Activated T-cell treated with anti-CD3 and anti-CD28 coated beads, Interleukin-2, amount 50 U/mL, for 4 hours (primary cell): ENCODE data around the gene COL19A1. TPM values are rescaled to one million over a fixed set of nuclear protein-coding genes. Genes with fewer than 3 reads are reported as not detected.
"Not testable (repeated sequence)": the region's sequence is repeated elsewhere in the genome, so short reads cannot be mapped to it uniquely, and the experiment has no call there.

Experiments
- ATAC-seq, 2 donors: fragments of 200-7000 bp; cut with Tn5 transposase; one replicate each; pipeline ENCODE4 v1.10.0; 2021
- DNase-seq: peaks from one replicate; pipeline ENCODE4 v3.0.0-alpha.2; 2020
- H3K27me3 Mint-ChIP-seq: one replicate; pipeline ENCODE4 v1.8.0; 2021; ENCODE audit warnings: low read depth, mixed read lengths
- H3K36me3 Mint-ChIP-seq: one replicate; pipeline ENCODE4 v1.8.0; 2022; ENCODE audit warnings: mixed read lengths; ENCODE audit not compliant: insufficient read depth
- H3K4me1 Mint-ChIP-seq: one replicate; pipeline ENCODE4 v1.8.0; 2021; ENCODE audit warnings: low read depth, mixed read lengths
- H3K4me3 Mint-ChIP-seq: one replicate; pipeline ENCODE4 v1.8.0; 2021; ENCODE audit warnings: mild to moderate bottlenecking, moderate library complexity, mixed read lengths
- H3K9me3 Mint-ChIP-seq: one replicate; pipeline ENCODE4 v1.8.0; 2021; ENCODE audit warnings: mixed read lengths
- total RNA-seq, 3 donors: library from RNA; stranded (reverse); gene quantifications; one replicate each; pipeline ENCODE4 v1.2.1, GENCODE V29; 2021

The COL19A1 gene
- total RNA-seq, 3 donors from 2014 or later: 0.05 to 0.35 TPM; not detected in 1

DNA sequence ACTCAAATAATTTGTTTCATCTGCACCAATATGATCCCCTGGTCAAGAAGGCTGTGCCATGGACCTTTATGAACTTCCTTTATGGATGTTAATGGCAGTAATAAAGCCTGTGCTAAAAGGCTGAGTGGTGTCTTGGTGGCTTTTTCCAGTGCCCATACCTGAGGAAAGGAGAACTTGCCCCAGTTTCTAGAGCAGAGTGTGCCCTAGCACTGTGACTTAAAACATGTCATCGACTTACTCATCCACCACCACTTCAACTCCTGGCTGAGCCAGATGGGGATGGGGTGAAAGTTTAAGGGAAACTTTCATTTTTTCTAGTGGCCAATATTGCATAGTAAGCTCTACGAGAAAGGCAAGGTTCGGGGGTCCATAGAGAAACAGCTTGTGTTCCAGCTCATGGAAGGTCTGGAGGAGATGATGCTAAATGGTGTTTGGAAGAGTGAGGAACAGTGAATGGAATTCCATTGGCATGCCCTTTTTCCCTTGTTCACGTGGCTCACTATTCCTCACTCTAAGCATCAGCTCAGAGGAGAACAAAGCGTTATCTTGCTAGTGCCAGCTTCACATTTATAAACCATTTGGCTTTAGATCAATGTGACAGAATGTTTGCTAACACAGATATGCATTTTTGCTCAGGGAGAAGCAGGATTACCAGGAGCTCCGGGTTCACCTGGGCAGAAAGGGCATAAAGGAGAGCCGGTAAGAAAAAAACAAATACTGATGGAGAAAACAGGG lies 71.2 kb downstream of the COL19A1 start:
- ATAC-seq (no peak), DNase-seq (no peak)
- H3K27me3 Mint-ChIP-seq: peaks cover 5% of the 10 kb centered on the region
- no peaks in the 10 kb centered on the region for H3K4me1 Mint-ChIP-seq
- H3K36me3 Mint-ChIP-seq: no peaks in the 10 kb centered on the region
- no peak overlapping the region for H3K4me3 Mint-ChIP-seq
- no peaks in the 10 kb centered on the region for H3K9me3 Mint-ChIP-seq

GRCh38 chr6:69942485-69942884 lies 76.1 kb downstream of the COL19A1 start:
- DNase-seq: no peak
- Mint-ChIP-seq H3K27me3 (peaks cover 23% of the 10 kb centered on the region), H3K36me3 (no peaks in the 10 kb centered on the region), H3K4me1 (no peaks in the 10 kb centered on the region), H3K9me3 (no peaks in the 10 kb centered on the region), H3K4me3 (no peak overlapping the region)
- no peak for ATAC-seq

DNA sequence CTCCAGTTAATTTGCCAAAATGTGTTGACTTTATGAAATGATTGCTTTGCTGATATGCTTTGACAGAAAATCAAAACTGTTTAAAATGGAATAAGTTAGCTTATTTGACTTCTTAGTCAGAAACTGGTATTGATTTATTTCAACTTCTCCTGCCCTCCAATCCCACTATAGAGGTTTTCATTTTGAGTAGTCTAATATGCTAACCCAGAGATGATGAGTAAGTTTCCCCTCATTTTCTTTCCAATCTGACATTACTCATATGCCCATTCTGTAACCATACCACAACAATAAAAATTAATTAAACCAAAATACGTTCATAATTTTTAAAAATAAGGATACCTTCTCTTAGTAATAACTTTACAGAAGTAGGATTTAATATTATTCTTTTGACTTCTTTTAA lies 78.8 kb downstream of the COL19A1 start:
- Mint-ChIP-seq H3K4me1 (no peaks in the 10 kb centered on the region), H3K36me3 (no peaks in the 10 kb centered on the region), H3K4me3 (no peak overlapping the region), H3K9me3 (no peaks in the 10 kb centered on the region), H3K27me3 (peaks cover 25% of the 10 kb centered on the region)
- DNase-seq: no peak
- no peak for ATAC-seq

DNA sequence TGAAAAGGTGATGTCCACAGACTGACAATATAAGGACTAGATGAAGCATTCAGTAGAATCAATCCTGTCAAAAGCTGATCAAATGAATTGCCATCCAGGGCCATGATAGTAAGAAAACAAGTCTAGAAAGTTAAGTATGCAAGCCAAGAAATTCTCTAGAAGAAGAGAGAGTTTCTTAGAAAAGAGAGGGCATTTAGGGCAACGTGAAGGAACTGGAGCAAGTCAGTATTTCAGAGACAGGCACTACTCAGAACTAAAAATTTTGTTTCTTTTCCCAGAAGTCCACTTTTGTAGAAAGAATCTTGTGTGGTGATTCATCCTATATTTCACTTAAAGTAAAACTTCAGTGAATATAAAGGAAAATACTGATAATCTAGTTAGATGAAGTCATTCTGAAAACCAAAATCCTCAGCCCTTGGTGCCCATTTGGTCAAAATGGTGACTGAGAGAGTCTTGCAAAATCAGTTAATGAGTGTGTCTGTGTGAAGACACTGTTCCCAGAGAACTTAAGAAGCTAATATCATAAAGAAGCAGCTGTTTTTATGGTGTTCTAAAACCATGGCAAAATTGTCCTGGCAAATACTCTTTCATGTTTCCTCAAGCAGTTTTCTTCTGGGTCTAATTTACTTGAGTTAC lies 82.2 kb downstream of the COL19A1 start:
- no peak for DNase-seq
- no peak for ATAC-seq
- Mint-ChIP-seq H3K4me3 (no peak overlapping the region), H3K27me3 (peaks cover 17% of the 10 kb centered on the region), H3K4me1 (no peaks in the 10 kb centered on the region), H3K9me3 (no peaks in the 10 kb centered on the region), H3K36me3 (no peaks in the 10 kb centered on the region)

DNA sequence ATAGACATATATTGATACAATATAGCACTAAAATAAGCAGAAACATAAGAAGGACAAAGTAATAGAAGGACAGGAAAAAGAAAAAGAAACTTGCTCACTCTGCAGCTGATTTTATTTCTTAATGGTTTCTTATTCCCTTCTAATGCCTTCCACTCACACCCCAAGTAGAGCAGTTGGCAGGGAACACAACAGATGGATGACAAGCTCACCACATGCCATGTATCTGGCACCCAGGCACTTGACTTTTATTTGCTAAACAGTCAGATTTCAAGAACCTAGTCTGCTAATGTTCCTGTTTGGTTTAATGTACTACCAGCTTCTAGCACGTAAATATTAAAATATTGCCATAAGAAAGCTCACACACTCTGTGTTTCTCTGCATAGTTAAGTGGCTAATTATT lies 87.1 kb downstream of the COL19A1 start:
- H3K4me3 Mint-ChIP-seq: no peak overlapping the region
- H3K36me3 Mint-ChIP-seq: no peaks in the 10 kb centered on the region
- DNase-seq (no peak), ATAC-seq (no peak)
- peaks cover 7% of the 10 kb centered on the region for H3K27me3 Mint-ChIP-seq
- H3K9me3 Mint-ChIP-seq: no peaks in the 10 kb centered on the region
- H3K4me1 Mint-ChIP-seq: no peaks in the 10 kb centered on the region

GRCh38 chr6:69954733-69955132 lies 88.4 kb downstream of the COL19A1 start:
- ATAC-seq (no peak), DNase-seq (no peak)
- Mint-ChIP-seq H3K27me3 (peaks cover 4% of the 10 kb centered on the region), H3K4me3 (no peak overlapping the region), H3K36me3 (no peaks in the 10 kb centered on the region), H3K4me1 (no peaks in the 10 kb centered on the region), H3K9me3 (no peaks in the 10 kb centered on the region)

DNA sequence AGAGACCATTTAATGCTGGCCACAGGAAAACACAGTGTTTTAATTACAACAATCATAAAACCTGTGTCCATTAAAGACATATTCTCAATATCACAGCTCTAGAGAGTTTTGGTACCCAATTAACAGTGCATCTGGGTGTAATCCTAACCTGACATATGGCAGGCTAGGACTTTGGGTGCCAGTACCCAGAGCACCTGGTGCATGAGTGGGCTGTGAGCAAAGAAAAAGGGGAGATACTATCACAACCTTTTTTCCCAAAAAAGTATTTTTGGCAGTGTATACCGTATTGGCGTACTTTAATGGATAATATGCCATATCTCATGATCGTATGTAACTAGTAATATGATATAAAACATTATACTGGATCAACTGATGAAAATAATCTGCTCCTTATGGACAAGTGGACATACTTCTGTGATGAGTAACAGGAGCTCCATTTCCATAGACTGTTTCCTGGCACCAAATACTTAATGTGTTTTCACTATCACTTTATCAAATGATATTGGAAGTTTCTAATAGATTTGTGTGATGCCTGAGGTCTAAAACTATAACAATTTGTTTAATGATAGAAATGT lies 91.7 kb downstream of the COL19A1 start:
- H3K4me1 Mint-ChIP-seq: no peaks in the 10 kb centered on the region
- DNase-seq (no peak), ATAC-seq (no peak)
- H3K36me3 Mint-ChIP-seq: no peaks in the 10 kb centered on the region
- no peaks in the 10 kb centered on the region for H3K9me3 Mint-ChIP-seq
- H3K27me3 Mint-ChIP-seq: peaks cover 4% of the 10 kb centered on the region
- no peak overlapping the region for H3K4me3 Mint-ChIP-seq

DNA sequence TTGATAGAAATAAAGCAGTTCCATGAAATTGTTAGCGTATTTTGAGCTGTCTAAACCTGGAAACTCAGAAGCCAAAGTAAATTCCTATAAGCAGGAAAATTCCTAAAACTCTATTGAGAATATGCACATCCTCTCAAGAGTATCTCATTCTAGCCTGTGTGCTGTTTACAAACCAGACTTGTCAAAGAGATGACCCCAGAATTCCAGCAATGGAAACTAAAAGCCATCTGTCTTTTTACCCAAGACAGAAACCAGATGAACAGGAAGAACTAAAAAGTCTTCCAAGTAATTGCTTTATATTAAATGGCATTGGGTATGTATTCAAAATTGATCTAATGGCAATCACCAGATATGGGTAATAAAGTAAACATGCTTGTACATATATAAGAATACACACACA lies 92.6 kb downstream of the COL19A1 start:
- Mint-ChIP-seq H3K4me1 (no peaks in the 10 kb centered on the region), H3K4me3 (no peak overlapping the region), H3K27me3 (peaks cover 4% of the 10 kb centered on the region), H3K9me3 (no peaks in the 10 kb centered on the region), H3K36me3 (no peaks in the 10 kb centered on the region)
- ATAC-seq (no peak), DNase-seq (no peak)

GRCh38 chr6:69965974-69966373 lies 99.6 kb downstream of the COL19A1 start:
- H3K27me3 Mint-ChIP-seq, H3K4me3 Mint-ChIP-seq, H3K36me3 Mint-ChIP-seq, H3K4me1 Mint-ChIP-seq, H3K9me3 Mint-ChIP-seq, ATAC-seq, DNase-seq: not testable (repeated sequence)

GRCh38 chr6:69973138-69973537 lies 106.8 kb downstream of the COL19A1 start:
- ATAC-seq (no peak), DNase-seq (no peak)
- no peaks in the 10 kb centered on the region for H3K36me3 Mint-ChIP-seq
- no peaks in the 10 kb centered on the region for H3K4me1 Mint-ChIP-seq
- H3K9me3 Mint-ChIP-seq: no peaks in the 10 kb centered on the region
- no peak overlapping the region for H3K4me3 Mint-ChIP-seq
- peaks cover 5% of the 10 kb centered on the region for H3K27me3 Mint-ChIP-seq

- DNase-seq: no peak
- Mint-ChIP-seq H3K36me3 (no peaks in the 10 kb centered on the region), H3K27me3 (peaks cover 5% of the 10 kb centered on the region), H3K9me3 (no peaks in the 10 kb centered on the region), H3K4me1 (no peaks in the 10 kb centered on the region), H3K4me3 (no peak overlapping the region)
- ATAC-seq: no peak
These were observed 107.4 kb downstream of the COL19A1 start for GRCh38 chr6:69973763-69974162.

DNA sequence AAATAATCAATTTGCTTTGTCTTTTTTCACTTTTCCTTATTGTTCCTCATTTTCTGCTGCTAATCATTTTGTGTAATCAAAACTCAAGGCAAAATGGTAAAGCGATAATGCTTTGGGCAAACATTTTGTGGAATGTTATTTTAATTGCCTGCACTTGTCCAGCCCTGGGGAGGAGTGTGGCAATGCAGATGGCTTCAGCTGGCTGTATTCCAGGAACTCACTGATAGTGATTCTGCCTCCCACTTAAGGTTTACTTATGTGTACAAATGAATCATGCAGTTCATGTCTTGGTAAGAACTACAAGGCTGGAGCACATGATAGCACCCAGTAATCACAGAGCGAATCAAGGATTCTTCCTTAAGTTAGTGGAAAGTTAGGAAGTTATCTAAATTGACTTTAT lies 107.8 kb downstream of the COL19A1 start:
- Mint-ChIP-seq H3K9me3 (no peaks in the 10 kb centered on the region), H3K27me3 (peaks cover 5% of the 10 kb centered on the region), H3K4me3 (no peak overlapping the region), H3K4me1 (no peaks in the 10 kb centered on the region), H3K36me3 (no peaks in the 10 kb centered on the region)
- DNase-seq: no peak
- ATAC-seq: no peak

DNA sequence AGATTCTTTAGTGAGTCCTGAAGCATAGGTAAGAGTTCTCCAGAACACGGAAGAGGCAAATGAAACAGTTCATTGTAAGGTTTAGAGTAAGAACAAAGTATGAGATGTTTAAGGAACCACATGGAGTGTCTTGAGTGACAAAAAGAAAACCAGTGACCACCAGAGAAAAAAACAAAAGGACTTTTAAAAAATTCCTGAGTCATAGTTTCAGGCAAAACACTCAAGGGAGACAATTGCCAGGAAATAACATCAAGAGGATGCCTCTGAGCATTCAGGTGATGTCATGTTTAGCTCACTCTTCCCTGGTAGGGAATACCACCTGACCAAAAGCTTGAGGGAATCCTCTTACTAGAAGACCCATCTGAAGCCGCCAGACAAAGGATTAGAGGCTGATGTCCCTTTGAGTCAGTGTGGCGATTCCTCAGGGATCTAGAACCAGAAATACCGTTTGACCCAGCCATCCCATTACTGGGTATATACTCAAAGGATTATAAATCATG lies 110.3 kb downstream of the COL19A1 start:
- Mint-ChIP-seq H3K4me1 (no peaks in the 10 kb centered on the region), H3K36me3 (no peaks in the 10 kb centered on the region), H3K9me3 (no peaks in the 10 kb centered on the region), H3K27me3 (peaks cover 5% of the 10 kb centered on the region), H3K4me3 (no peak overlapping the region)
- ATAC-seq (no peak), DNase-seq (no peak)

- peaks cover 5% of the 10 kb centered on the region for H3K27me3 Mint-ChIP-seq
- DNase-seq (no peak), ATAC-seq (no peak)
- no peaks in the 10 kb centered on the region for H3K9me3 Mint-ChIP-seq
- no peak overlapping the region for H3K4me3 Mint-ChIP-seq
- H3K4me1 Mint-ChIP-seq: no peaks in the 10 kb centered on the region
- H3K36me3 Mint-ChIP-seq: no peaks in the 10 kb centered on the region
These were observed 114.3 kb downstream of the COL19A1 start for GRCh38 chr6:69980624-69981023.

GRCh38 chr6:69984506-69984905 lies 118.2 kb downstream of the COL19A1 start:
- no peaks in the 10 kb centered on the region for H3K4me1 Mint-ChIP-seq
- H3K4me3 Mint-ChIP-seq: no peak overlapping the region
- no peak for ATAC-seq

More at GRCh38 chr6:69984506-69984905, 118.2 kb downstream of the COL19A1 start:
- no peak for DNase-seq
- Mint-ChIP-seq H3K27me3 (no peaks in the 10 kb centered on the region), H3K36me3 (no peaks in the 10 kb centered on the region), H3K9me3 (no peaks in the 10 kb centered on the region)
